Measurements from ENCODE around the gene KIF24. TPM values are rescaled to one million over a fixed set of nuclear protein-coding genes. Genes with fewer than 3 reads are reported as not detected.

The KIF24 gene
- polyA plus RNA-seq, 1 experiment: 0.77 TPM

- ChIA-PET CTCF (interaction anchor here (0.7 to 0.9 kb wide), 2 partner anchors 14 to 56 kb away, joined by 3 read pairs; no protein-coding TSS in a partner anchor), POLR2A (no interaction called here)
- Histone ChIP-seq H3K27me3 (ENCODE audit: control insufficient read depth, insufficient read depth, low read length) (no peaks in the 10 kb centered on the region), H3K9me3 (ENCODE audit: control insufficient read depth, insufficient read depth, low read length) (no peaks in the 10 kb centered on the region), H3K27ac (ENCODE audit: low read depth, low read length) (no peak overlapping the region), H3K4me3 (ENCODE audit: low read depth, low read length) (no peak overlapping the region)
- TF ChIP-seq CTCF (IDR thresholded peaks at IDR 0.05; ENCODE audit: low read depth, low read length): no peak
- DNase-seq (ENCODE audit: low read depth, low spot score): no peak
These were observed 18.1 kb upstream of the KIF24 start for GRCh38 chr9:34346873-34347799.

GRCh38 chr9:34343605-34344004, 14.5 kb upstream of the KIF24 start:
- Histone ChIP-seq H3K27me3 (ENCODE audit: control insufficient read depth, insufficient read depth, low read length) (no peaks in the 10 kb centered on the region), H3K9me3 (ENCODE audit: control insufficient read depth, insufficient read depth, low read length) (no peaks in the 10 kb centered on the region), H3K4me3 (ENCODE audit: low read depth, low read length) (no peak overlapping the region), H3K27ac (ENCODE audit: low read depth, low read length) (no peak overlapping the region)
- no peak for DNase-seq (ENCODE audit: low read depth, low spot score)
- TF ChIP-seq CTCF (IDR thresholded peaks at IDR 0.05; ENCODE audit: low read depth, low read length): no peak
- CTCF ChIA-PET: interaction anchor here (0.6 to 1.8 kb wide), 2 partner anchors 11 to 248 kb away, joined by 3 to 5 read pairs; no protein-coding TSS in a partner anchor
- POLR2A ChIA-PET: no interaction called here

- no peak overlapping the region for H3K4me3 ChIP-seq (ENCODE audit: low read depth, low read length)
- TF ChIP-seq CTCF (IDR thresholded peaks at IDR 0.05; ENCODE audit: low read depth, low read length): no peak
- CTCF ChIA-PET: interaction anchor here (1.8 kb wide), 1 partner anchor 10 kb away, joined by 5 read pairs; no protein-coding TSS in a partner anchor
- DNase-seq (ENCODE audit: low read depth, low spot score): no peak
- no peaks in the 10 kb centered on the region for H3K9me3 ChIP-seq (ENCODE audit: control insufficient read depth, insufficient read depth, low read length)
- H3K27ac ChIP-seq (ENCODE audit: low read depth, low read length): no peak overlapping the region
- POLR2A ChIA-PET: no interaction called here
- no peaks in the 10 kb centered on the region for H3K27me3 ChIP-seq (ENCODE audit: control insufficient read depth, insufficient read depth, low read length)
These were observed 14.0 kb upstream of the KIF24 start for GRCh38 chr9:34343090-34343489.

GRCh38 chr9:34341659-34342295, 12.7 kb upstream of the KIF24 start:
- ChIA-PET CTCF (interaction anchor here (1.1 kb wide), 1 partner anchor 263 kb away, joined by 4 read pairs; no protein-coding TSS in a partner anchor), POLR2A (no interaction called here)
- Histone ChIP-seq H3K4me3 (ENCODE audit: low read depth, low read length) (no peak overlapping the region), H3K9me3 (ENCODE audit: control insufficient read depth, insufficient read depth, low read length) (no peaks in the 10 kb centered on the region), H3K27me3 (ENCODE audit: control insufficient read depth, insufficient read depth, low read length) (no peaks in the 10 kb centered on the region), H3K27ac (ENCODE audit: low read depth, low read length) (no peak overlapping the region)
- no peak for TF ChIP-seq CTCF (IDR thresholded peaks at IDR 0.05; ENCODE audit: low read depth, low read length)
- DNase-seq (ENCODE audit: low read depth, low spot score): no peak
